MCF 10A (cell line): ENCODE measurements around the gene TNIP2. TPM values are rescaled to one million over a fixed set of nuclear protein-coding genes. Genes with fewer than 3 reads are reported as not detected.

ENCODE experiments used
- BruUV-seq: library from RNA; stranded (reverse); fragments of 400-500 nt; replicated peaks from 2 replicates; lab custom pipeline; 2021; lab: Mats Ljungman, UMichigan
- CTCF ChIA-PET: fragments of 300-600 bp; sonication (Branson Sonifier 250); formaldehyde crosslinking; extraction: SDS; loops from one replicate; lab custom pipeline; 2021; ENCODE audit warnings: antibody characterized with exemption, inconsistent platforms; lab: Yijun Ruan, JAX
- POLR2A ChIA-PET: fragments of 300-600, 350-650 bp; sonication (Branson Sonifier 250); formaldehyde crosslinking; extraction: SDS; loops from one replicate; lab custom pipeline; 2020; ENCODE audit warnings: antibody characterized with exemption, inconsistent platforms; lab: Yijun Ruan, JAX
- DNase-seq: peaks from one replicate; pipeline ENCODE4 v3.0.0-alpha.2; 2018; ENCODE audit not compliant: unreplicated experiment
- H3K27ac Mint-ChIP-seq: one replicate; pipeline ENCODE4 v1.8.0; 2022; ENCODE audit warnings: mild to moderate bottlenecking, low read depth, mixed read lengths; ENCODE audit not compliant: unreplicated experiment
- H3K27me3 Mint-ChIP-seq: one replicate; pipeline ENCODE4 v1.8.0; 2022; ENCODE audit warnings: mixed read lengths; ENCODE audit not compliant: insufficient read depth, unreplicated experiment
- H3K36me3 Mint-ChIP-seq: one replicate; pipeline ENCODE4 v1.8.0; 2022; ENCODE audit warnings: mild to moderate bottlenecking, moderate library complexity, mixed read lengths; ENCODE audit not compliant: insufficient read depth, unreplicated experiment
- H3K4me1 Mint-ChIP-seq: one replicate; pipeline ENCODE4 v1.8.0; 2022; ENCODE audit warnings: mixed read lengths; ENCODE audit not compliant: insufficient read depth, unreplicated experiment
- H3K4me3 Mint-ChIP-seq: one replicate; pipeline ENCODE4 v1.8.0; 2022; ENCODE audit warnings: mild to moderate bottlenecking, moderate library complexity, mixed read lengths; ENCODE audit not compliant: unreplicated experiment
- H3K9me3 Mint-ChIP-seq: one replicate; pipeline ENCODE4 v1.8.0; 2022; ENCODE audit warnings: mixed read lengths; ENCODE audit not compliant: unreplicated experiment
- intact Hi-C: fragments of 100-400 bp; cut with micrococcal nuclease; formaldehyde crosslinking; loops from 2 replicates; pipeline ENCODE4 v1.14.1; 2022
- total RNA-seq: library from RNA; stranded (reverse); gene quantifications from 2 replicates; pipeline ENCODE4 v1.2.3, GENCODE V29; 2022
- TF ChIP-seq, protein P1 (sequence below): fragments of 200-600 bp; IDR thresholded peaks from one replicate; pipeline ENCODE4 v1.8.0; 2022; ENCODE audit warnings: antibody characterized with exemption, mild to moderate bottlenecking; ENCODE audit not compliant: unreplicated experiment

Gene TNIP2
- total RNA-seq, 1 experiment from 2014 or later = 46.1 TPM

- Mint-ChIP-seq H3K27ac (peak overlapping the region; percentile 16), H3K27me3 (no peaks in the 10 kb centered on the region), H3K36me3 (peaks cover 9% of the 10 kb centered on the region), H3K4me1 (peaks cover 23% of the 10 kb centered on the region), H3K4me3 (peak overlapping the region; percentile 68), H3K9me3 (no peaks in the 10 kb centered on the region)
- no peak for DNase-seq
- TF ChIP-seq, protein P1, sequence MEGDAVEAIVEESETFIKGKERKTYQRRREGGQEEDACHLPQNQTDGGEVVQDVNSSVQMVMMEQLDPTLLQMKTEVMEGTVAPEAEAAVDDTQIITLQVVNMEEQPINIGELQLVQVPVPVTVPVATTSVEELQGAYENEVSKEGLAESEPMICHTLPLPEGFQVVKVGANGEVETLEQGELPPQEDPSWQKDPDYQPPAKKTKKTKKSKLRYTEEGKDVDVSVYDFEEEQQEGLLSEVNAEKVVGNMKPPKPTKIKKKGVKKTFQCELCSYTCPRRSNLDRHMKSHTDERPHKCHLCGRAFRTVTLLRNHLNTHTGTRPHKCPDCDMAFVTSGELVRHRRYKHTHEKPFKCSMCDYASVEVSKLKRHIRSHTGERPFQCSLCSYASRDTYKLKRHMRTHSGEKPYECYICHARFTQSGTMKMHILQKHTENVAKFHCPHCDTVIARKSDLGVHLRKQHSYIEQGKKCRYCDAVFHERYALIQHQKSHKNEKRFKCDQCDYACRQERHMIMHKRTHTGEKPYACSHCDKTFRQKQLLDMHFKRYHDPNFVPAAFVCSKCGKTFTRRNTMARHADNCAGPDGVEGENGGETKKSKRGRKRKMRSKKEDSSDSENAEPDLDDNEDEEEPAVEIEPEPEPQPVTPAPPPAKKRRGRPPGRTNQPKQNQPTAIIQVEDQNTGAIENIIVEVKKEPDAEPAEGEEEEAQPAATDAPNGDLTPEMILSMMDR = no peak
- intact Hi-C loops = loop anchor here (2.0 kb wide), 1 partner anchor 180 kb away; no protein-coding TSS in a partner anchor
- POLR2A ChIA-PET = interaction anchor here (1.0 to 2.0 kb wide), 4 partner anchors 14 to 180 kb away, joined by 4 to 17 read pairs (median 10); no protein-coding TSS in a partner anchor
- CTCF ChIA-PET = no interaction called here
- BruUV-seq = no TSS peak
Measured at GRCh38 chr4:2756691-2757350, 685 bp upstream of the TNIP2 start.

DNA sequence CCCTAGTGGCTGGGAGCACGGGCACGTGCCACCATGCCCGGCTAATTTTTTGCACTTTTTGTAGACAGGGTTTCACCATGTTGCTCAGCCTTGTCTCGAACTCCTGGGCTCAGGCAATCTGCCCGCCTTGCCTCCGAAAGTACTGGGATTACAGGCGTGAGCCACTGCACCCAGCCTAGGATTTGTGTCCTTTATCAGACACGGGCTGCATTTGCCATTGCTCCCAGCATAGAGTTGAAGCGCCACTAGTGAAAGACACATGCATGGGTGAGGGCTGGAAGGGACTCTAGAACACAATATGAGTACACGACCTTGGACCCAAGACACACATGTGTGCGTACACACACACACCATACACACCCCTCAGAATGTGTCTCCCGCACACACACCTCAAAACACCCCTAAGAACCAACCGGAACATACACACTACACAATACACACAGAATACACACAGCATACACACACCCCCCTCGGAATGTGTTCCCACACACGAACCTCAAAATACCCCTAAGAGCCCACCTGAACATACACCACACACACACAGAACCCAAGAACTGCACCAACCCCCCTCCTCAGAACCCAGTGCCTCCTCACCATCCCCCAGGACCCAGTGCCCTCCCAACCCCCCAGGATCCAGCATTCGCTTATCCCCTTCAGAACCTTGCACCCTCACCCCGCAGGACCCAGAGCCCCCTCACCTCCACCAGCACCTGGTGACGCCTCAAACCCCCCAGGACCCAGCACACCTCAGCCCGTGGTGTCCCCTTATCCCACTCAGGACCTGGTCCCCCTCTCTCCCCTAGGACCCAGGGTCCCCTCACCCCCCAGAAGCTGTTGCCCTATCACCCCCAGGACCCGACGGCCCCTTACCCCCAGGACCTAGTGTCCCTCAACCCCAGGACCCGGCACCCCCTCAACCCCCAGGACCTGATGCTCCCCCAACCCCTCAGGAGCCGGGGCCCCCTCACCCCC is 1.0 kb downstream of the TNIP2 start:
- Mint-ChIP-seq H3K27me3 (no peaks in the 10 kb centered on the region), H3K9me3 (no peaks in the 10 kb centered on the region), H3K36me3 (peaks cover 15% of the 10 kb centered on the region), H3K4me1 (peaks cover 16% of the 10 kb centered on the region), H3K4me3 (peak overlapping the region; percentile 68), H3K27ac (peak overlapping the region; percentile 22)
- POLR2A ChIA-PET = interaction anchor here (0.7 to 2.0 kb wide), 7 partner anchors 9 to 182 kb away, joined by 3 to 17 read pairs (median 5); no protein-coding TSS in a partner anchor
- intact Hi-C loops = no loop called here
- TF ChIP-seq, protein P1 = no peak
- CTCF ChIA-PET = interaction anchor here (0.6 kb wide), 2 partner anchors 85 to 229 kb away, joined by 3 read pairs; no protein-coding TSS in a partner anchor
- BruUV-seq = no TSS peak
- DNase-seq = no peak

DNA sequence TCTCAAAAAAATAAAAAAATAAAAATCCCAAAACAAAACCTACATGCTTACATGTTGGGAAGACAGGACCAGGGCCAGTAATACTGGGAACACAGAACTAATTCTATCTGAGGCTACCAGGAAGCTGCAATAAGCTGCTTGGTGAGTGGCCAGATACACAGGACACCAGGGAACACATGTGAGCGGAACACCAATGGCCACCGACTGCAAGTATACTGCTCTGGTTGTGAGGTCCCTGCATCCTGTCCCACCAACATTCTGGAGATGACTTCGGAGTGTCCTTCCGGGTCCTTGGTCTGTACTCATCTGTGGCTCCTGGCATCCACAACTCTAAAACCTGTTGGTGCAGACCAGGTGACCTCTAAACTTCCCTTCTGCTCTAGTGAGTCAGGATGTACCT is 2.7 kb downstream of the TNIP2 start:
- TF ChIP-seq, protein P1 = no peak
- Mint-ChIP-seq H3K27me3 (no peaks in the 10 kb centered on the region), H3K4me1 (peaks cover 16% of the 10 kb centered on the region), H3K36me3 (peaks cover 18% of the 10 kb centered on the region), H3K4me3 (no peak overlapping the region), H3K9me3 (no peaks in the 10 kb centered on the region), H3K27ac (no peak overlapping the region)
- POLR2A ChIA-PET = interaction anchor here (0.7 kb wide), 1 partner anchor 19 kb away, joined by 3 read pairs; no protein-coding TSS in a partner anchor
- BruUV-seq = no TSS peak
- DNase-seq = no peak
- intact Hi-C loops = no loop called here
- CTCF ChIA-PET = no interaction called here
